C4-2B (cell line): ENCODE measurements around the gene SLC41A1.

Experiments
- ZFX ChIP-seq: fragments of 450-650 bp; IDR thresholded peaks from 2 replicates; pipeline ENCODE4 v1.6.1; 2017
- TF ChIP-seq, protein P1 (sequence below): fragments of 450-650 bp; conservative IDR thresholded peaks from 2 replicates; pipeline ENCODE4 v1.5.1; 2017; ENCODE audit warnings: mild to moderate bottlenecking

GRCh38 chr1:205783904-205784303 is 29.1 kb downstream of the SLC41A1 start:
- TF ChIP-seq, protein P1, sequence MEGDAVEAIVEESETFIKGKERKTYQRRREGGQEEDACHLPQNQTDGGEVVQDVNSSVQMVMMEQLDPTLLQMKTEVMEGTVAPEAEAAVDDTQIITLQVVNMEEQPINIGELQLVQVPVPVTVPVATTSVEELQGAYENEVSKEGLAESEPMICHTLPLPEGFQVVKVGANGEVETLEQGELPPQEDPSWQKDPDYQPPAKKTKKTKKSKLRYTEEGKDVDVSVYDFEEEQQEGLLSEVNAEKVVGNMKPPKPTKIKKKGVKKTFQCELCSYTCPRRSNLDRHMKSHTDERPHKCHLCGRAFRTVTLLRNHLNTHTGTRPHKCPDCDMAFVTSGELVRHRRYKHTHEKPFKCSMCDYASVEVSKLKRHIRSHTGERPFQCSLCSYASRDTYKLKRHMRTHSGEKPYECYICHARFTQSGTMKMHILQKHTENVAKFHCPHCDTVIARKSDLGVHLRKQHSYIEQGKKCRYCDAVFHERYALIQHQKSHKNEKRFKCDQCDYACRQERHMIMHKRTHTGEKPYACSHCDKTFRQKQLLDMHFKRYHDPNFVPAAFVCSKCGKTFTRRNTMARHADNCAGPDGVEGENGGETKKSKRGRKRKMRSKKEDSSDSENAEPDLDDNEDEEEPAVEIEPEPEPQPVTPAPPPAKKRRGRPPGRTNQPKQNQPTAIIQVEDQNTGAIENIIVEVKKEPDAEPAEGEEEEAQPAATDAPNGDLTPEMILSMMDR: no peak
- TF ChIP-seq ZFX: no peak
